Mesenchymal stem cell (in vitro differentiated cells and primary cell): Measurements from ENCODE around the gene ADAM12.

ENCODE experiments used
- DNase-seq: peaks from one replicate; pipeline ENCODE4 v3.0.0-alpha.2; 2013
- H2AFZ ChIP-seq: one replicate; pipeline ENCODE4 v1.6.1; 2013; ENCODE audit warnings: low read depth, mild to moderate bottlenecking, control low read depth, inconsistent platforms, low read length, moderate library complexity
- H2AK5ac ChIP-seq: 2 replicates; pipeline ENCODE4 v1.6.1; 2013; ENCODE audit warnings: low read length, moderate library complexity, mild to moderate bottlenecking, inconsistent platforms; ENCODE audit not compliant: severe bottlenecking
- H2BK120ac ChIP-seq: one replicate; pipeline ENCODE4 v1.6.1; 2013; ENCODE audit warnings: low read depth, mild to moderate bottlenecking, inconsistent platforms, low read length, moderate library complexity
- H2BK12ac ChIP-seq, 2 experiments: one replicate each; pipeline ENCODE4 v1.6.1; 2013; ENCODE audit warnings: inconsistent platforms in 2 of 2, low read length in 2 of 2, mild to moderate bottlenecking in 2 of 2, moderate library complexity in 2 of 2, control low read depth in 1 of 2
- H2BK15ac ChIP-seq: one replicate; pipeline ENCODE4 v1.6.1; 2013; ENCODE audit warnings: mild to moderate bottlenecking, low read depth, inconsistent platforms; ENCODE audit not compliant: poor library complexity, severe bottlenecking
- H2BK5ac ChIP-seq: 2 replicates; pipeline ENCODE4 v1.6.1; 2013; ENCODE audit warnings: low read depth, mild to moderate bottlenecking, low read length, control low read depth, inconsistent platforms; ENCODE audit not compliant: poor library complexity, severe bottlenecking
- H3K14ac ChIP-seq, 2 experiments: one replicate each; pipeline ENCODE4 v1.6.1; 2013; ENCODE audit warnings: inconsistent platforms in 2 of 2, low read length in 2 of 2, control low read depth in 1 of 2, mild to moderate bottlenecking in 1 of 2, moderate library complexity in 1 of 2
- H3K18ac ChIP-seq, 2 experiments: one replicate each; pipeline ENCODE4 v1.6.1; 2013; ENCODE audit warnings: inconsistent platforms in 2 of 2, low read length in 2 of 2, control low read depth in 1 of 2, low read depth in 1 of 2, mild to moderate bottlenecking in 1 of 2
- H3K23ac ChIP-seq, 2 experiments: one replicate each; pipeline ENCODE4 v1.6.1; 2013; ENCODE audit warnings: inconsistent platforms in 2 of 2, low read length in 2 of 2, mild to moderate bottlenecking in 2 of 2, moderate library complexity in 2 of 2, control low read depth in 1 of 2
- H3K27ac ChIP-seq: 2 replicates; pipeline ENCODE4 v1.5.1; 2013; ENCODE audit warnings: mild to moderate bottlenecking, moderate library complexity, low read length, control low read depth, inconsistent platforms; ENCODE audit not compliant: poor library complexity, severe bottlenecking
- H3K27me3 ChIP-seq, 2 experiments: 2 replicates each; pipeline versions ENCODE4 v1.6.1 to v1.7.0; 2013; ENCODE audit warnings: low read length in 2 of 2, mild to moderate bottlenecking in 2 of 2, moderate library complexity in 2 of 2, control low read depth in 1 of 2, inconsistent platforms in 1 of 2; ENCODE audit not compliant: control insufficient read depth in 1 of 2, insufficient read depth in 1 of 2
- H3K36me3 ChIP-seq, 2 experiments: 2 replicates each; pipeline versions ENCODE4 v1.6.1 to v1.7.0; 2013; ENCODE audit warnings: low read length in 2 of 2, control low read depth in 1 of 2, inconsistent platforms in 1 of 2, low read depth in 1 of 2, mild to moderate bottlenecking in 1 of 2; ENCODE audit not compliant: insufficient read depth in 2 of 2, control insufficient read depth in 1 of 2
- H3K4ac ChIP-seq, 2 experiments: one replicate each; pipeline ENCODE4 v1.6.1; 2013; ENCODE audit warnings: inconsistent platforms in 2 of 2, low read length in 2 of 2, mild to moderate bottlenecking in 2 of 2, moderate library complexity in 2 of 2, control low read depth in 1 of 2, low read depth in 1 of 2
- H3K4me1 ChIP-seq: 2 replicates; pipeline ENCODE4 v1.6.1; 2013; ENCODE audit warnings: low read depth, low read length, control low read depth; ENCODE audit not compliant: control insufficient read depth, insufficient read depth
- H3K4me2 ChIP-seq: 2 replicates; pipeline ENCODE4 v1.6.1; 2013; ENCODE audit warnings: low read length, mild to moderate bottlenecking, inconsistent platforms; ENCODE audit not compliant: poor library complexity, severe bottlenecking
- H3K4me3 ChIP-seq, 2 experiments: 2 replicates each; pipeline versions ENCODE4 v1.5.1 to v1.7.0; 2013; ENCODE audit warnings: low read length in 2 of 2, mild to moderate bottlenecking in 2 of 2, control low read depth in 1 of 2, low read depth in 1 of 2; ENCODE audit not compliant: insufficient read depth in 1 of 2
- H3K79me1 ChIP-seq: replicated peaks from 2 replicates; pipeline ENCODE4 v1.6.1; 2013; ENCODE audit warnings: mild to moderate bottlenecking, control low read depth, low read length, inconsistent platforms; ENCODE audit not compliant: poor library complexity, severe bottlenecking
- H3K9ac ChIP-seq: 2 replicates; pipeline ENCODE4 v1.7.0; 2013; ENCODE audit warnings: mild to moderate bottlenecking, low read length, moderate library complexity
- H3K9me3 ChIP-seq: 2 replicates; pipeline ENCODE4 v1.7.0; 2013; ENCODE audit warnings: mild to moderate bottlenecking, low read length; ENCODE audit not compliant: control insufficient read depth
- H4K8ac ChIP-seq: one replicate; pipeline ENCODE4 v1.6.1; 2013; ENCODE audit warnings: inconsistent platforms, mild to moderate bottlenecking, low read length, moderate library complexity
- H4K91ac ChIP-seq: one replicate; pipeline ENCODE4 v1.6.1; 2013; ENCODE audit warnings: mild to moderate bottlenecking, low read length, inconsistent platforms
- WGBS: methylation state at CpG from one replicate; pipeline ENCODE4 v1.1.7; 2013; ENCODE audit warnings: mixed read lengths; 5-methylcytosine and 5-hydroxymethylcytosine counted together

Gene ADAM12

GRCh38 chr10:125997586-125997985 lies 390.7 kb downstream of the ADAM12 start:
- no peak overlapping the region for H2BK5ac ChIP-seq
- no peak overlapping the region for H2BK12ac ChIP-seq
- H3K23ac ChIP-seq: no peak overlapping the region
- H2BK15ac ChIP-seq: no peak overlapping the region
- H3K4me1 ChIP-seq: peaks cover 4% of the 10 kb centered on the region
- no peak overlapping the region for H3K18ac ChIP-seq
- H3K14ac ChIP-seq: no peak overlapping the region
- DNase-seq: no peak
- WGBS: 91% methylated on average over 12 of the region's 12 CpGs
- H2AFZ ChIP-seq: no peak overlapping the region
- no peaks in the 10 kb centered on the region for H3K79me1 ChIP-seq
- no peak overlapping the region for H4K91ac ChIP-seq
- H2BK120ac ChIP-seq: no peak overlapping the region
- H3K27ac ChIP-seq: no peak overlapping the region
- H3K36me3 ChIP-seq: peaks cover 3 to 8% of the 10 kb centered on the region in 2 experiments
- no peaks in the 10 kb centered on the region for H3K27me3 ChIP-seq
- no peak overlapping the region for H4K8ac ChIP-seq
- no peaks in the 10 kb centered on the region for H3K9me3 ChIP-seq
- H3K9ac ChIP-seq: no peak overlapping the region
- no peak overlapping the region for H3K4ac ChIP-seq
- no peak overlapping the region for H3K4me2 ChIP-seq
- no peak overlapping the region for H3K4me3 ChIP-seq
- H2AK5ac ChIP-seq: no peak overlapping the region

GRCh38 chr10:125995726-125996304 lies 392.5 kb downstream of the ADAM12 start:
- peaks cover 4% of the 10 kb centered on the region for H3K4me1 ChIP-seq
- no peak overlapping the region for H2BK15ac ChIP-seq
- no peak overlapping the region for H3K27ac ChIP-seq
- H3K23ac ChIP-seq: no peak overlapping the region
- H4K91ac ChIP-seq: no peak overlapping the region
- no peak overlapping the region for H3K14ac ChIP-seq
- H3K4me3 ChIP-seq: no peak overlapping the region
- no peak overlapping the region for H2AK5ac ChIP-seq
- peaks cover 3 to 8% of the 10 kb centered on the region in 2 experiments for H3K36me3 ChIP-seq
- H2AFZ ChIP-seq: no peak overlapping the region
- no peaks in the 10 kb centered on the region for H3K27me3 ChIP-seq
- H3K79me1 ChIP-seq: no peaks in the 10 kb centered on the region
- no peak overlapping the region for H3K9ac ChIP-seq
- H2BK120ac ChIP-seq: no peak overlapping the region
- no peak overlapping the region for H2BK5ac ChIP-seq
- H4K8ac ChIP-seq: no peak overlapping the region
- 98% methylated on average over 6 of the region's 9 CpGs for WGBS
- DNase-seq: no peak
- H3K4me2 ChIP-seq: no peak overlapping the region
- H2BK12ac ChIP-seq: no peak overlapping the region
- H3K4ac ChIP-seq: no peak overlapping the region
- H3K18ac ChIP-seq: no peak overlapping the region
- no peaks in the 10 kb centered on the region for H3K9me3 ChIP-seq

- Histone ChIP-seq H4K91ac (no peak overlapping the region), H3K9ac (no peak overlapping the region), H3K14ac (no peak overlapping the region), H2AFZ (no peak overlapping the region), H3K4me2 (no peak overlapping the region), H3K4ac (no peak overlapping the region), H3K23ac (no peak overlapping the region), H3K36me3 (peaks cover 3 to 15% of the 10 kb centered on the region in 2 experiments), H2BK5ac (no peak overlapping the region), H3K9me3 (no peaks in the 10 kb centered on the region), H2BK15ac (no peak overlapping the region), H3K27me3 (no peaks in the 10 kb centered on the region), H3K79me1 (no peaks in the 10 kb centered on the region), H2BK12ac (no peak overlapping the region), H2AK5ac (no peak overlapping the region), H4K8ac (no peak overlapping the region), H3K27ac (no peak overlapping the region), H3K18ac (no peak overlapping the region), H3K4me3 (no peak overlapping the region), H2BK120ac (no peak overlapping the region), H3K4me1 (peaks cover 4% of the 10 kb centered on the region)
- 96% methylated on average over 5 of the region's 6 CpGs for WGBS
- DNase-seq: no peak
These were observed 393.7 kb downstream of the ADAM12 start for GRCh38 chr10:125994601-125995000.

GRCh38 chr10:125992254-125992653 lies 396.0 kb downstream of the ADAM12 start:
- Histone ChIP-seq H3K27me3 (no peaks in the 10 kb centered on the region), H3K79me1 (no peaks in the 10 kb centered on the region), H3K4ac (no peak overlapping the region), H3K9me3 (no peaks in the 10 kb centered on the region), H3K4me1 (peaks cover 4% of the 10 kb centered on the region), H4K91ac (no peak overlapping the region), H3K9ac (no peak overlapping the region), H4K8ac (no peak overlapping the region), H3K14ac (no peak overlapping the region), H3K18ac (no peak overlapping the region), H2BK12ac (no peak overlapping the region), H3K23ac (no peak overlapping the region), H2AK5ac (no peak overlapping the region), H3K36me3 (peaks cover 3 to 17% of the 10 kb centered on the region in 2 experiments), H3K27ac (no peak overlapping the region), H3K4me3 (no peak overlapping the region), H2AFZ (no peak overlapping the region), H2BK5ac (no peak overlapping the region), H2BK15ac (no peak overlapping the region), H3K4me2 (no peak overlapping the region), H2BK120ac (no peak overlapping the region)
- WGBS: 76% methylated on average over 7 of the region's 7 CpGs
- no peak for DNase-seq
